HG02885 (cell line): ENCODE measurements around the gene MIDN.
"Not testable (repeated sequence)": the region's sequence is repeated elsewhere in the genome, so short reads cannot be mapped to it uniquely, and the experiment has no call there.

Experiments
- ATAC-seq: cut with Tn5 transposase; IDR thresholded peaks from one replicate; pipeline ENCODE4 v1.9.1; 2021; ENCODE audit warnings: mild to moderate bottlenecking; ENCODE audit not compliant: unreplicated experiment, poor library complexity

The MIDN gene

GRCh38 chr19:1248139-1248785, at the start of gene MIDN:
TSS of gene MIDN (plus strand) at chr19:1248583. CDS start at chr19:1250297, 1,714 bp downstream.
- peak; percentile 20 for ATAC-seq

DNA sequence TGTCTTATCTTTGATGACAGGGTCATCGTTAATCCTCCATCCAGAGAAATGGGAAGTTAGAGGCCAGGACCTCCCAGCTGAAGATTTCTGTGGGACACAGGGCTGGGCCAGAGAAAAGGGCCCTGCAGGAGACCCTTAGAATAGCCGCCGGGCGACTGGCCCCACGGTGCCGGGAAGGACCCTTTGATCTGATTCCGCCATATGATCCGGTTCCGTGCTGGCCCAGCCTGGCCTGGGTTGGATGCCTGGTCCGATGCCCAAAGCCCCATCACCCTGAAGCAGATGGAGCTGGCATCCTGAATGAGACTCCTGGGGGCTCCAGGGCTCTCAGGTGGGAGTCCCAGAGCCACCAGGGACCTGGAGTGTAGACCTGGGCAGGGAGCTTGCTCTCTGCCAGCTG, 48.9 kb upstream of the MIDN start:
- no peak for ATAC-seq

- not testable (repeated sequence) for ATAC-seq
Observed at GRCh38 chr19:1200614-1201013, 47.8 kb upstream of the MIDN start.

- peak; percentile 88 for ATAC-seq
Observed at GRCh38 chr19:1205114-1206099, 43.0 kb upstream of the MIDN start, which contains the start of gene STK11. TSS of gene STK11 (plus strand) at chr19:1205778. CDS start at chr19:1206914, 1,136 bp downstream.

DNA sequence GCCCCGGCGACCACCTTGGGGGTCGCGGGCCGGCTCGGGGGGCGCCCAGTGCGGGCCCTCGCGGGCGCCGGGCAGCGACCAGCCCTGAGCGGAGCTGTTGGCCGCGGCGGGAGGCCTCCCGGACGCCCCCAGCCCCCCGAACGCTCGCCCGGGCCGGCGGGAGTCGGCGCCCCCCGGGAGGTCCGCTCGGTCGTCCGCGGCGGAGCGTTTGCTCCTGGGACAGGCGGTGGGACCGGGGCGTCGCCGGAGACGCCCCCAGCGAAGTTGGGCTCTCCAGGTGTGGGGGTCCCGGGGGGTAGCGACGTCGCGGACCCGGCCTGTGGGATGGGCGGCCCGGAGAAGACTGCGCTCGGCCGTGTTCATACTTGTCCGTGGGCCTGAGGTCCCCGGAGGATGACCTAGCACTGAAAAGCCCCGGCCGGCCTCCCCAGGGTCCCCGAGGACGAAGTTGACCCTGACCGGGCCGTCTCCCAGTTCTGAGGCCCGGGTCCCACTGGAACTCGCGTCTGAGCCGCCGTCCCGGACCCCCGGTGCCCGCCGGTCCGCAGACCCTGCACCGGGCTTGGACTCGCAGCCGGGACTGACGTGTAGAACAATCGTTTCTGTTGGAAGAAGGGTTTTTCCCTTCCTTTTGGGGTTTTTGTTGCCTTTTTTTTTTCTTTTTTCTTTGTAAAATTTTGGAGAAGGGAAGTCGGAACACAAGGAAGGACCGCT, 42.1 kb upstream of the MIDN start:
- ATAC-seq = no peak

GRCh38 chr19:1206864-1207450, 41.4 kb upstream of the MIDN start:
- no peak for ATAC-seq

DNA sequence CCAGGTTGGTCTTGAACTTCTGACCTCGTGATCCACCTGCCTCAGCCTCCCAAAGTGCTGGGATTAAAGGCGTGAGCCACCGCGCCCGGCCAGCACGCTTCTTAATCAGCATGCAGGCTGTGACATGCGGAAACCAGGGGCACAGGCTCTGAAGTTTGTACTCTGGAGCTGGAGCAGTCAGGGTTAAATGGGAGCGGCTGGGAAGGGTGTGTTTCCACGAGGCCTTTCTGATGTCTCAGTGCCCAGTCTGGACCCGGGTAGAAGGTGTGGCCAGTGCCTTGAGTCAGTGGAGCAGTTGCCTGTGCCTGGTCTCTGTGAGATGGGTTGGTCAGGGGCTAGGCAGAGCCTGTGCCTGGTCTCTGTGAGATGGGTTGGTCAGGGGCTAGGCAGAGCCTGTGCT, 39.6 kb upstream of the MIDN start:
- ATAC-seq = not testable (repeated sequence)

DNA sequence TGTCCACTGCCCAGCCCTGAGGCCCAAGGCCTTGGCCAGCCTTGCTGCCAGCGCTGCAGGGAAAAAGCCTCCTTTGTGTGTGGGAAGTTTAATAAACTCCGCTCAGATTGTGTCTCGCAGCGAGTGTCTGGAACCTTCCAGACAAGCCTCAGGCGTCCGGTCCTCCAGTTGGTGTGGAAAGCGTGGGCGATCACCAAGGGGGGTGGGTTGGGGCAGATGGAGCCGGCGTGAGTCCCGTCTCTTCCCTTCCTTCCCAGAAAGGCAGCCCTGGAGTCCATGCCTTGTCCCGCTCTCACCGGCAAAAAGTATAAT, 38.2 kb upstream of the MIDN start:
- ATAC-seq = no peak

- ATAC-seq = no peak
Observed at GRCh38 chr19:1211494-1212234, 36.7 kb upstream of the MIDN start.

DNA sequence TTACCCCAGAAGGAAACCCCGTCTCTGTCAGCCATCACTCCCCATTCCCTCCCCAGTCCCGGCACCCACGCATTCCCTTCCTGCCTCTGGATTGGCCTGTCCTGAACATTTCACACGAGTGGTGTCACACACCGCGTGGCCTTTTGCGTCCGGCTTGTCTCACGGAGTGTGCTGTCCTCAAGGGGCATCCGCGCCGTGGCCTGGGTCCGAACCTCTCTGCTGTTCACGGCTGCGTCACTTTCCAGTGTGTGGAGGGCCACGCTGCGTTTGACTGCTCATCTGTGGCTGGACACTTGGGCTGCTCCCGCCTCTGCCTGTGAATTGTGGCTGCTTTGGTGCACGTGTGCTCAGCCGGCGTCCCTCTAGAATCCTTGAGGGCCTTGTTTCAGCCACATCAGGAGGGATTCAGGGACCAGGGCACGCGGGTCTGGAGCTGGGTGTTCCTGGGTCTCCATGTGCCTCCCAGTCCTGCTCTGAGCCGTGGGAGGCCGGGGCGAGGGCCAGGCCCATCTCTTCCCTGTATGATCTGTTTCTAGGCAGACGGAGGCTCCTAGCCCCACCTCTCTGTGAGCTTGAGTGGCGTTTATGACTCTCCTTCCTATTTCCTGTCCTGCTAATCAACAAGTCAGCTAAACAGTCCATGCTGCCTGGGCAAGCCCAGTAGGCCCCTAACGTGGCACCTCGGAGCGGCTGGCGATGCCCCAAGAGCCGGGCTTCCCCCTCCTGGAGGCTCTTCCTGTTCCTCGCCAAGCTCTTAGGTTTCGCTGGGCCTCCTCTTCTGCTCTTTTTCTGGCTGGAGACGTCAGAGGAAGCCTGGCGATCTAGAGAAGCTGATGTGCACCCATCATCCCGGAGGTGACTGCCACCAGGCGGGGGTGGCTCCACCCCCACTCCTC, 34.7 kb upstream of the MIDN start:
- ATAC-seq = no peak

GRCh38 chr19:1214299-1214861, 34.0 kb upstream of the MIDN start:
- no peak for ATAC-seq

DNA sequence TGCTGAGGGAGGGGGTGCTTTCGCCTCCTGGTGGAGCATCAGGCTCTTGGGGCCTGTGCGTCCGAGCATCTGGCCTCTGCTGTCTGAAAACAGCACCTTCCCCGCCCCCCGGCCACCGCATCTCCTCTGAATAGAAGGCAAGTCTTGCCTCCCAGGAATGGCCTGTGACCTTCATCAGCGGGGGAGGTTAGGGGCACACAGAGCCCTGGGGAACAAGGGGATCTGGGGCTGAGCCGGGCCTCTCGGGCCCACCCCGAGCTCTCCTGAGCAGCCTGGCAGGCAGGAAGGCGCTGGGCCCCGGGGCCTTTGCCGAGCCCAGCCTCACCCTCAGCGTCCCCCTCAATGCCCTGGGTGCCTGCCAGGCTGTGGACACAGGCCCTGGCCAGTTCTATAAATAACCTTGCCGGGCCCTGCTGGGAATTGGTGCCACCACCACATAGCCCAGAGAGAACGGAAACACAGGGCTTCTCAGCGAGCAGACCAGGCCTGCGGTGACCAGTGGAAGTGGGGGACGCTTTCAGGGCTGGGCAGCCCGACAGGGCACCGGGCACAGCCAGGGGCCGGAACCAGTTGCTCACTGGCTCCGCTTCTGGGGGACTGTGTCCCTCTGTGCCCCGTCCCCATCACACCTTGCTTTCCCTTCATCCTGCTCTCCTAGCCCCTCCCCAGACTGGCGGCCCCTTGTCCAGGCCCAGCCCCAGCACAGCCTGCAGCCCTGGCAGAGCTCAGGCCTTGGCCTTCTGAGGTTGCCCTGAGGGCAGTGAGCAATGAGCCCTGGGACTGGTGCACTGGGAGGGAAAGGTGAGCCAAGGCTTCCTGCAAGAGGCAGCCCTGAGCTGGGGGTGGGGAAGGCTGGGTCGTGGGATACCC, 33.3 kb upstream of the MIDN start:
- ATAC-seq = no peak

DNA sequence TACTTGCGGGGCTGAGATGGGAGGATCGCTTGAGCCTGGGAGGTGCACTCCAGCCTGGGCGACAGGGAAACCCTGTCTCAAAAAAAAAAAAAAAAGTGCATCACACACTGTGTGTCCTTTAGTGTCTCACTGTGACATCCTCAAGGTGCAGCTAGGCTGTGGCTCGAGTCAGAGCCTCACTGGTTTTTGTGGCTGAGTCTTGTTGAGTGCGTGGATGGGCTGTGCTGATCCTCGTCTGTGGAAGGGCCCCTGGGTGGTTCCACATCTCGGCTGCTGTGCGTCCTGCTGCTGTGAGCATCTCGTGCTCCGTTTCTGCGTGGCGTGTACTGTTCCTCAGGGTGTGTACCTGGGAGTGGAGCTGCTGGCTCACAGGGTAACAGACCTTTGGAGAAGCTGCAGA, 31.6 kb upstream of the MIDN start:
- ATAC-seq = no peak

DNA sequence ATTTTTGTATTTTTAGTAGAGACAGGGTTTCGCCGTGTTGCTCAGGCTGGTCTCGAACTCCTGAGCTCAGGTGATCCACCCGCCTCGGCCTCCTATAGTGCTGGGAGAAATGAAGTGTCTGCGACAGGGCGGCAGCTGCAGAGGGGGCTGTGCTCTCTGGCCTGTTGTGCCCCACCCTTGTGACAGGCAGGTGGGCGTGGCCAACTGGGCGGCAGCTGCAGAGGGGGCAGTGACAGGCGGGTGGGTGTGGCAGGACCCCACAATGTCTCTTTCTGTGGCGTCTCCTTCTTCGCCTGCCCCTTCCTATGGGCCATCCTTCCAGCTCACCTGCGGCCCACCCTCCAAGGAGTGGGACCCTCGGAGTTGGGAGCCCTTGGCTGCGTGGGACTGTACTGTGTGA, 31.0 kb upstream of the MIDN start:
- no peak for ATAC-seq

DNA sequence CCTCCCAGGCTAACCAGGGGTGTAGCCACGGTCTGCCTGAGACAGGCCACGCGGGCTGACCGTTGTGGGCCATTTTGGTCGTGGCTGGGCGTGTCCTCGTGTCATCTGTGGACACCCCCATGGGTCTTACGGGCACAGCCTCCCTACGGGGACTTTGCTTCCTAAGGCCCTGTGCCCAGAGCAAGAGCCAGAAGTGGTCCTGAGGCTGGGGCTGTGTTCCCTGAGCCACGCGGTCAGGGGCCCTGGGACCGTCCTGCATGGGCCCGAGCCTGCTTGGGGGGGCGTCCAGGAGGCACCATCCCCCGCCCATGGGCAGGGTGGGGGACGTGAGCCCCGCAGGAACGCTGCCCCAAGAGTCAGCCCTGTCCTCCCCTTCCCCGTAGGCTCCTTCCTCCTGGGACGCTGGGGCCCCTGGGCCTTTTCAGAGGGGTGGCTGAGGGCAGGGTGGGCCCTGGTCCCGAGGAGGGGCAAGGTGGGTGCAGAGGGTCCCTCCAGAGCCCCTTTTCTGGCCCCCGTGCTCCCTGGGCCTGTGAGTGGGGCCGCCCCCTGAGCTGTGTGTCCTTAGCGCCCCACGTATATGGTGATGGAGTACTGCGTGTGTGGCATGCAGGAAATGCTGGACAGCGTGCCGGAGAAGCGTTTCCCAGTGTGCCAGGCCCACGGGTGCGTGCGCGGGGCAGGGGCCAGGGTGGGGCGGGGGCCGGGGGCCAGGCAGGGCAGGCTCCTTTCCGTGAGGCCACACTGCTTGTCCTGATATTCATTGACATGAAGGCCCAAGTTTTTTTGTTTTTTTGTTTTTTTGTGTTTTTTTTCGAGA, 29.4 kb upstream of the MIDN start:
- ATAC-seq = no peak

DNA sequence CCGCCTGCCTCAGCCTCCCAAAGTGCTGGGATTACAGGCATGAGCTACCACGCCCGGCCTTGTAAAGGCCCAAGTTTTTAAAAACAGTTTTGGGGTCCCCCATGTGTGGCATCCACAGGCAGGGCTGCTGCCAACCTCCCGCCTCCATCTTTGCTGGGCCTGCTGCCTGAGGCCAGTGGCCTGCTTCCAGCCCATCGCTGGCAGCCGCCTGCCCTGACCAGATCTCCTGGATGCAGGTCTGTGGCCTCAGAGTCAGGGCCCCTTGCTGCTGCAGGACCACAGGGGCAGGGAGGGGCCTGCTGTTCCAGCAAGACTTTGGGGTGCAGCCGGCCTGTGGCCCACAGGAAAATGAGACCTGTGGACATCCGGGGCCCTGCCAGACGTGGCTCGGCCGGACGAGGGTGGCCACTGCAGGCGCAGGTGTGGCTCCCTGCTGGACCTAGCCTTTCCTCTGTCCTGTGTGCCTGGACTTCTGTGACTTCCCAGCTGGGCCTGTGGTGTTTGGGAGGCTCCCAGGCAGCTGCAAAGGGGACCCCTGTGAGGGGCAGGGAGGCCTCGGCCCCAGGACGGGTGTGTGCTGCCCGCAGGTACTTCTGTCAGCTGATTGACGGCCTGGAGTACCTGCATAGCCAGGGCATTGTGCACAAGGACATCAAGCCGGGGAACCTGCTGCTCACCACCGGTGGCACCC, 28.5 kb upstream of the MIDN start:
- no peak for ATAC-seq
